Measurements from ENCODE around the gene MRPL58. TPM values are rescaled to one million over a fixed set of nuclear protein-coding genes. Genes with fewer than 3 reads are reported as not detected.
A peak's percentile ranks its signal among the peaks of the same experiment; 100 is the strongest.

Gene MRPL58
- total RNA-seq, 1 donor from 2014 or later, result 23.8 TPM

GRCh38 chr17:74970395-74970794, 42.1 kb upstream of the MRPL58 start:
- Histone ChIP-seq H3K36me3 (ENCODE audit: insufficient read depth, low read length) (no peaks in the 10 kb centered on the region), H2AFZ (ENCODE audit: low read depth, low read length) (no peak overlapping the region), H3K27me3 (ENCODE audit: insufficient read depth, low read length) (peaks cover 16% of the 10 kb centered on the region), H4K20me1 (ENCODE audit: insufficient read depth, low read length) (no peaks in the 10 kb centered on the region), H3K4me2 (ENCODE audit: low read length) (no peak overlapping the region), H3K27ac (ENCODE audit: low read depth, low read length) (no peak overlapping the region), H3K79me2 (ENCODE audit: insufficient read depth, low read length) (no peaks in the 10 kb centered on the region), H3K9ac (ENCODE audit: low read length) (no peak overlapping the region), H3K4me1 (ENCODE audit: insufficient read depth, low read length) (no peaks in the 10 kb centered on the region), H3K9me3 (ENCODE audit: insufficient read depth, low read depth, low read length) (no peaks in the 10 kb centered on the region), H3K4me3 (ENCODE audit: insufficient read depth, low read depth, low read length) (no peak overlapping the region)
- Mint-ChIP-seq H3K4me3 (ENCODE audit: unreplicated experiment) (no peak overlapping the region), H3K27me3 (ENCODE audit: low read depth, unreplicated experiment) (peaks cover 46% of the 10 kb centered on the region), H3K36me3 (ENCODE audit: low read depth, unreplicated experiment) (no peaks in the 10 kb centered on the region), H3K27ac (ENCODE audit: unreplicated experiment) (no peak overlapping the region), H3K9me3 (ENCODE audit: unreplicated experiment) (no peaks in the 10 kb centered on the region), H3K4me1 (ENCODE audit: low read depth, unreplicated experiment) (no peaks in the 10 kb centered on the region)
- no peak for DNase-seq (ENCODE audit: low read depth)
- FAIRE-seq, result no peak
- TF ChIP-seq EZH2 (IDR thresholded peaks at IDR 0.05; ENCODE audit: insufficient read depth, low read length), result no peak
- TF ChIP-seq CTCF (IDR thresholded peaks at IDR 0.05; ENCODE audit: insufficient read depth, low read depth, low read length), result no peak

GRCh38 chr17:74971069-74971841, 41.2 kb upstream of the MRPL58 start:
- no peaks in the 10 kb centered on the region for H3K36me3 Mint-ChIP-seq (ENCODE audit: low read depth, unreplicated experiment)
- H3K4me3 Mint-ChIP-seq (ENCODE audit: unreplicated experiment), result no peak overlapping the region
- DNase-seq (ENCODE audit: low read depth), result no peak
- Histone ChIP-seq H3K79me2 (ENCODE audit: insufficient read depth, low read length) (no peaks in the 10 kb centered on the region), H2AFZ (ENCODE audit: low read depth, low read length) (no peak overlapping the region), H3K27me3 (ENCODE audit: insufficient read depth, low read length) (peaks cover 16% of the 10 kb centered on the region), H3K4me3 (ENCODE audit: insufficient read depth, low read depth, low read length) (no peak overlapping the region), H3K9ac (ENCODE audit: low read length) (no peak overlapping the region), H4K20me1 (ENCODE audit: insufficient read depth, low read length) (no peaks in the 10 kb centered on the region), H3K36me3 (ENCODE audit: insufficient read depth, low read length) (no peaks in the 10 kb centered on the region), H3K4me1 (ENCODE audit: insufficient read depth, low read length) (no peaks in the 10 kb centered on the region), H3K9me3 (ENCODE audit: insufficient read depth, low read depth, low read length) (no peaks in the 10 kb centered on the region), H3K4me2 (ENCODE audit: low read length) (peak overlapping the region; percentile 79), H3K27ac (ENCODE audit: low read depth, low read length) (no peak overlapping the region)
- H3K4me1 Mint-ChIP-seq (ENCODE audit: low read depth, unreplicated experiment), result no peaks in the 10 kb centered on the region
- no peak for TF ChIP-seq EZH2 (IDR thresholded peaks at IDR 0.05; ENCODE audit: insufficient read depth, low read length)
- TF ChIP-seq CTCF (IDR thresholded peaks at IDR 0.05; ENCODE audit: insufficient read depth, low read depth, low read length), result no peak
- FAIRE-seq, result no peak
- H3K9me3 Mint-ChIP-seq (ENCODE audit: unreplicated experiment), result no peaks in the 10 kb centered on the region
- H3K27me3 Mint-ChIP-seq (ENCODE audit: low read depth, unreplicated experiment), result peaks cover 52% of the 10 kb centered on the region
- H3K27ac Mint-ChIP-seq (ENCODE audit: unreplicated experiment), result no peak overlapping the region

- no peak overlapping the region for H3K4me3 ChIP-seq (ENCODE audit: insufficient read depth, low read depth, low read length)
Measured at GRCh38 chr17:74971842-74972106, 40.7 kb upstream of the MRPL58 start.

More at GRCh38 chr17:74971842-74972106, 40.7 kb upstream of the MRPL58 start:
- Histone ChIP-seq H4K20me1 (ENCODE audit: insufficient read depth, low read length) (no peaks in the 10 kb centered on the region), H3K36me3 (ENCODE audit: insufficient read depth, low read length) (no peaks in the 10 kb centered on the region), H3K27ac (ENCODE audit: low read depth, low read length) (no peak overlapping the region), H3K9me3 (ENCODE audit: insufficient read depth, low read depth, low read length) (no peaks in the 10 kb centered on the region), H3K27me3 (ENCODE audit: insufficient read depth, low read length) (peaks cover 16% of the 10 kb centered on the region), H3K79me2 (ENCODE audit: insufficient read depth, low read length) (no peaks in the 10 kb centered on the region), H3K4me2 (ENCODE audit: low read length) (peak overlapping the region; percentile 79), H2AFZ (ENCODE audit: low read depth, low read length) (no peak overlapping the region), H3K4me1 (ENCODE audit: insufficient read depth, low read length) (no peaks in the 10 kb centered on the region), H3K9ac (ENCODE audit: low read length) (no peak overlapping the region)
- Mint-ChIP-seq H3K36me3 (ENCODE audit: low read depth, unreplicated experiment) (no peaks in the 10 kb centered on the region), H3K27ac (ENCODE audit: unreplicated experiment) (no peak overlapping the region), H3K4me1 (ENCODE audit: low read depth, unreplicated experiment) (no peaks in the 10 kb centered on the region), H3K9me3 (ENCODE audit: unreplicated experiment) (no peaks in the 10 kb centered on the region), H3K4me3 (ENCODE audit: unreplicated experiment) (no peak overlapping the region), H3K27me3 (ENCODE audit: low read depth, unreplicated experiment) (peaks cover 52% of the 10 kb centered on the region)
- no peak for DNase-seq (ENCODE audit: low read depth)
- TF ChIP-seq EZH2 (IDR thresholded peaks at IDR 0.05; ENCODE audit: insufficient read depth, low read length) (no peak), CTCF (IDR thresholded peaks at IDR 0.05; ENCODE audit: insufficient read depth, low read depth, low read length) (no peak)
- no peak for FAIRE-seq

Data from astrocyte (in vitro differentiated cells and primary cell).